Stomach (tissue), 9 donors: Measurements from ENCODE around the gene PKP4. TPM values are rescaled to one million over a fixed set of nuclear protein-coding genes. Genes with fewer than 3 reads are reported as not detected.
"Not testable (repeated sequence)": the region's sequence is repeated elsewhere in the genome, so short reads cannot be mapped to it uniquely, and the experiment has no call there.

Experiments used
- DNase-seq, 2 donors: peaks; one replicate each; pipeline versions ENCODE4 v3.0.0 to v3.0.0-alpha.2; 2013 to 2019
- H3K27ac ChIP-seq, 5 donors: fragments of 200-600 bp in 4 of 5; sonication (generic) in 4 of 5; one replicate each; pipeline ENCODE4 v1.5.1; 2013 to 2019; ENCODE audit warnings: mild to moderate bottlenecking in 1 of 5, moderate library complexity in 1 of 5
- H3K27me3 ChIP-seq, 3 donors: fragments of 200-600 bp; sonication (generic); one replicate each; pipeline ENCODE4 v1.5.1; 2017 to 2019; ENCODE audit warnings: mixed run types in 1 of 3
- H3K36me3 ChIP-seq, 4 donors: fragments of 200-600 bp; sonication (generic); 1 replicate in 3 of 4; 2 replicates in 1 of 4; pipeline ENCODE4 v1.5.1; 2016 to 2019
- H3K4me1 ChIP-seq, 4 donors: fragments of 200-600 bp; sonication (generic); one replicate each; pipeline ENCODE4 v1.5.1; 2016 to 2019
- H3K4me3 ChIP-seq, 4 donors: fragments of 200-600 bp; sonication (generic) in 3 of 4; one replicate each; pipeline ENCODE4 v1.5.1; 2016 to 2019; ENCODE audit warnings: mild to moderate bottlenecking in 1 of 4
- H3K9me3 ChIP-seq, 4 donors: fragments of 200-600 bp; sonication (generic); one replicate each; pipeline ENCODE4 v1.5.1; 2016 to 2019
- CTCF ChIP-seq, 7 experiments: fragments of 450-650 bp in 4 of 7; fragments of 200-600 bp in 3 of 7; sonication (generic) in 3 of 7; IDR thresholded peaks; one replicate each; pipeline ENCODE4 v1.5.1; 2016 to 2019; ENCODE audit warnings: antibody characterized with exemption in 7 of 7, control low read depth in 2 of 7, mild to moderate bottlenecking in 1 of 7
- EP300 ChIP-seq: sonication (generic); formaldehyde crosslinking; IDR thresholded peaks from one replicate; pipeline ENCODE4 v1.6.1; 2017; ENCODE audit warnings: antibody characterized with exemption
- POLR2A ChIP-seq, 4 donors: fragments of 450-650 bp; IDR thresholded peaks; one replicate each; pipeline ENCODE4 v1.6.1; 2016; ENCODE audit warnings: antibody characterized with exemption in 4 of 4, control low read depth in 2 of 4, mild to moderate bottlenecking in 1 of 4, moderate library complexity in 1 of 4
- POLR2AphosphoS5 ChIP-seq, 3 donors: sonication (generic); formaldehyde crosslinking; IDR thresholded peaks; one replicate each; pipeline ENCODE4 v1.6.1; 2016; ENCODE audit warnings: antibody characterized with exemption in 3 of 3
- WGBS, 5 donors: extraction: QIAGEN DNeasy Blood & Tissue Kit in 3 of 5; methylation state at CpG; one replicate each; pipeline versions ENCODE4 v1.1.5 to v1.1.7; 2013 to 2018; 5-methylcytosine and 5-hydroxymethylcytosine counted together
- intact Hi-C: fragments of 100-400 bp; cut with DNase I; formaldehyde crosslinking; loops from one replicate; pipeline ENCODE4 v1.15.1; 2023; ENCODE audit warnings: low total_unique reads
- polyA plus RNA-seq, 3 donors: library from polyadenylated mRNA; stranded (reverse); fragments of 200-250 nt; gene quantifications; one replicate each; pipeline ENCODE4 v1.2.3, GENCODE V29; 2013
- total RNA-seq, 5 donors: library from RNA; depleted of rRNA; stranded (reverse); fragments of >200 nt; gene quantifications; one replicate each; pipeline versions ENCODE4 v1.1.0 to v1.2.3, GENCODE V29; 2014 to 2016
- donor health status: healthy with polysubstance abuse.
- donor health status: Bipolar disorder and iron deficiency.
- donor health status: healthy.

PKP4 gene
- total and polyA plus RNA-seq, 8 donors = 20.5 to 223 (median 75.8) TPM

- no peak for TF ChIP-seq CTCF (IDR thresholded peaks at IDR 0.05)
- TF ChIP-seq POLR2A (IDR thresholded peaks at IDR 0.05) = no peak
- Histone ChIP-seq H3K27me3 (no peaks in the 10 kb centered on the region), H3K9me3 (peaks cover 6 to 18% (median 11%) of the 10 kb centered on the region in 4 donors), H3K4me1 (no peaks in the 10 kb centered on the region), H3K4me3 (no peak overlapping the region), H3K36me3 (no peaks in the 10 kb centered on the region), H3K27ac (no peak overlapping the region)
- intact Hi-C loops = no loop called here
- 50 to 80% (median 62%) methylated on average over 3 of the region's 3 CpGs for WGBS, 5 donors
- DNase-seq = no peak
Observed at GRCh38 chr2:158701101-158701500, 244.3 kb downstream of the PKP4 start.

DNA sequence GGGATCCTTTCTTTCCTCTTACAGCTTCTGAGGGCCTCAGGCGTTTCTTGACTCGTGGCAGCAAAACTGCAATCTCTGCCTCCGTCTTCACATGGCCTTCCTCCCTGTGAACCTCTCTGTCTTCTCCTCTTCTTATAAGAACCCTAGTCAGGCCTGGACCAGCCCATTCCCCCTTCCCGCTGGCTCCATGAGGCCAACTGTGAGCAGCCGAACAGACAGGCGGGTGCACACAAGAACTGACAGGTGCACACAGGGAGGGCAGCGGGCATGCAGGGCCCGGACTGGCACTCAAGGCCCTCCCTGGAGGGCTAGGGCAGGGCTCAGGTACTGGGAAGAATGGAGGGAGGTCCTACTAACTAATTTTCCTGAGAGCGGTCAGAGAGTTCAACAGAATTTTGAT is 246.0 kb downstream of the PKP4 start:
- 79 to 94% (median 86%) methylated on average over 9 of the region's 9 CpGs for WGBS, 5 donors
- TF ChIP-seq EP300 = no peak
- no peak for TF ChIP-seq POLR2A (IDR thresholded peaks at IDR 0.05)
- no peak for TF ChIP-seq CTCF (IDR thresholded peaks at IDR 0.05)
- no peak for TF ChIP-seq POLR2AphosphoS5 (IDR thresholded peaks at IDR 0.05)

DNA sequence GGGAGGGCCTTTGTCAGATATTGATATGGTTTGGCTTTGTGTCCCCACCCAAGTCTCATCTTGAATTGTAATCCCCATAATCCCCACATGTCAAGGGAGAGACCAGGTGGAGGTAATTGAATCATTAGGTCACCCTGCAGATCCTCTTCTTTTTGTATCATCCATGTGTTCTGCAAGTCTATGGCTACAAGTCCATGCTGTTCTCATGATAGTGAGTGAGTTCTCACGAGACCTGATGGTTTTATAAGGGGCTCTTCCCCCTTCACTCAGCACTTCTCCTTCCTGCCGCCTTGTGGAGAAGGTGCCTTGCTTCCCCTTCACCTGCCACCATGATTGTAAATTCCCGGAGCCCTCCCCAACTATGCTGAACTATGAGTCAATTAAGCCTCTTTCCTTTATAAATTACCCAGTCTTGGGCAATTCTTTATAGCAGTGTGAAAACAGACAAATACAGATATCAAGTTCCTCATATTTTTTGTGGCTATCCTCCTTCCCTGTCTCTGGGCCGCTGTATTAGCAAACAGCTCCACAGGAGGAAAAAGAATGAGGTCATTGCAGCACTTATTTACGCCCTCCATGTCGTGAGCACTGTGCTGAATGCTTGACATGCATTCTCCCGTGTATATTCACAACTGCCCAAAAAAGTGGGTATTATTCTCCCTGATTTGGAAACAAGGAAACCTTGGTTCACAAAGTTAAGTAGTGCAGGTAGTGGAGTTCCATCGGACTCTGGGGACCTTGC is 248.1 kb downstream of the PKP4 start:
- H3K4me3 ChIP-seq, intact Hi-C loops, DNase-seq, H3K36me3 ChIP-seq, H3K27me3 ChIP-seq, H3K27ac ChIP-seq, H3K4me1 ChIP-seq: not testable (repeated sequence)
- WGBS, 5 donors = 88 to 96% (median 91%) methylated on average over 8 of the region's 8 CpGs
- peaks cover 0 to 15% (median 10%) of the 10 kb centered on the region in 4 donors for H3K9me3 ChIP-seq

More for the DNA sequence above, 246.0 kb downstream of the PKP4 start:
- Histone ChIP-seq H3K4me3 (no peak overlapping the region), H3K4me1 (no peaks in the 10 kb centered on the region), H3K36me3 (no peaks in the 10 kb centered on the region), H3K27me3 (no peaks in the 10 kb centered on the region), H3K9me3 (peaks cover 0 to 15% (median 10%) of the 10 kb centered on the region in 4 donors), H3K27ac (no peak overlapping the region)
- intact Hi-C loops = no loop called here
- no peak for DNase-seq

GRCh38 chr2:158712791-158713522 is 256.2 kb downstream of the PKP4 start:
- WGBS, 5 donors = 37 to 77% (median 56%) methylated on average over 5 of the region's 5 CpGs
- peak in 1 of 2 donors; percentile 20 for DNase-seq
- H3K27ac ChIP-seq = no peak overlapping the region
- no peaks in the 10 kb centered on the region for H3K27me3 ChIP-seq
- H3K9me3 ChIP-seq = peaks cover 0 to 6% (median 0%) of the 10 kb centered on the region in 4 donors
- H3K4me1 ChIP-seq = peaks cover 0 to 4% (median 0%) of the 10 kb centered on the region in 4 donors
- H3K4me3 ChIP-seq = no peak overlapping the region
- intact Hi-C loops = no loop called here
- TF ChIP-seq EP300 = no peak
- TF ChIP-seq POLR2A (IDR thresholded peaks at IDR 0.05) = no peak
- TF ChIP-seq POLR2AphosphoS5 (IDR thresholded peaks at IDR 0.05) = no peak
- no peak for TF ChIP-seq CTCF (IDR thresholded peaks at IDR 0.05)
- H3K36me3 ChIP-seq = no peaks in the 10 kb centered on the region
